Kidney (tissue), 14 donors: ENCODE results near the gene EIF1AD. TPM values are rescaled to one million over a fixed set of nuclear protein-coding genes. Genes with fewer than 3 reads are reported as not detected.
A peak's percentile ranks its signal among the peaks of the same experiment; 100 is the strongest.

ENCODE experiments used
- DNase-seq, 5 donors: peaks; one replicate each; pipeline ENCODE4 v3.0.0-alpha.2; 2013 to 2020
- FAIRE-seq: peaks from 2 replicates; lab custom pipeline; 2012; peaks lifted over from hg19 to GRCh38; lab: Jason Lieb, UNC
- H3K27ac ChIP-seq, 2 donors: one replicate each; pipeline ENCODE4 v1.7.0; 2013; ENCODE audit warnings: low read depth in 2 of 2, low read length in 2 of 2, inconsistent platforms in 1 of 2
- H3K27me3 ChIP-seq: one replicate; pipeline ENCODE4 v1.7.1; 2013; ENCODE audit warnings: low read length, inconsistent platforms; ENCODE audit not compliant: control insufficient read depth, insufficient read depth
- H3K36me3 ChIP-seq, 3 donors: one replicate each; pipeline versions ENCODE4 v1.7.0 to v1.7.1; 2013; ENCODE audit warnings: low read length in 3 of 3, control low read depth in 1 of 3, inconsistent platforms in 1 of 3; ENCODE audit not compliant: insufficient read depth in 3 of 3, control insufficient read depth in 2 of 3
- H3K4me1 ChIP-seq, 3 donors: one replicate each; pipeline versions ENCODE4 v1.7.0 to v1.7.1; 2013; ENCODE audit warnings: low read length in 3 of 3, inconsistent platforms in 1 of 3, low read depth in 1 of 3; ENCODE audit not compliant: control insufficient read depth in 2 of 3, insufficient read depth in 2 of 3
- H3K4me3 ChIP-seq, 3 donors: one replicate each; pipeline versions ENCODE4 v1.7.0 to v1.8.1; 2013; ENCODE audit warnings: low read length in 3 of 3, control low read depth in 1 of 3, inconsistent platforms in 1 of 3
- H3K9ac ChIP-seq, 3 donors: one replicate each; pipeline versions ENCODE4 v1.7.0 to v1.7.1; 2013; ENCODE audit warnings: low read length in 3 of 3, control low read depth in 1 of 3, inconsistent platforms in 1 of 3
- H3K9me3 ChIP-seq, 3 donors: one replicate each; pipeline versions ENCODE4 v1.7.0 to v1.7.1; 2013; ENCODE audit warnings: low read length in 3 of 3, control low read depth in 1 of 3, inconsistent platforms in 1 of 3; ENCODE audit not compliant: control insufficient read depth in 2 of 3, insufficient read depth in 1 of 3
- intact Hi-C: fragments of 100-400 bp; cut with DNase I; formaldehyde crosslinking; loops from one replicate; pipeline ENCODE4 v1.11.1; 2022
- polyA plus RNA-seq: library from polyadenylated mRNA; stranded (reverse); fragments of 350-450 nt; fragmentation: Illumina TruSeq; extraction: RNeasy Lipid Tissue Mini Kit (QIAGEN cat#74804); gene quantifications from one replicate; pipeline ENCODE4 v1.2.3, GENCODE V29; 2014; ENCODE audit warnings: low read depth, low replicate concordance; ENCODE audit not compliant: insufficient read depth
- total RNA-seq: library from RNA; stranded (reverse); fragmentation: NEBNext Ultra II Directional; extraction: Animal tissue kit (Norgen Biotek cat#: 25700); gene quantifications from one replicate; pipeline ENCODE4 v1.2.1, GENCODE V29; 2021
- TF ChIP-seq, protein P1 (sequence below): IDR thresholded peaks from 3 replicates; pipeline ENCODE4 v1.5.1; 2012; ENCODE audit warnings: mild to moderate bottlenecking, moderate library complexity, borderline replicate concordance; ENCODE audit not compliant: insufficient read depth; ENCODE audit errors: extremely low read depth
- donor health status: control.
- donor health status: control.
- donor health status: control.
- donor health status: control.
- donor health status: control.
- donor health status: DM: yes; HTN: yes; CAD: no.
- donor health status: Normal renal cell carcinoma (clear cell type).

Gene EIF1AD
- total and polyA plus RNA-seq, 2 donors from 2014 or later: 17.7 to 37.5 TPM

GRCh38 chr11:65979261-65979759 is 22.6 kb downstream of the EIF1AD start:
- Histone ChIP-seq H3K4me3 (no peak overlapping the region), H3K9me3 (no peaks in the 10 kb centered on the region), H3K36me3 (peaks cover 0 to 20% (median 0%) of the 10 kb centered on the region in 3 donors), H3K9ac (no peak overlapping the region), H3K27ac (no peak overlapping the region), H3K27me3 (no peaks in the 10 kb centered on the region), H3K4me1 (no peaks in the 10 kb centered on the region)
- TF ChIP-seq, protein P1, sequence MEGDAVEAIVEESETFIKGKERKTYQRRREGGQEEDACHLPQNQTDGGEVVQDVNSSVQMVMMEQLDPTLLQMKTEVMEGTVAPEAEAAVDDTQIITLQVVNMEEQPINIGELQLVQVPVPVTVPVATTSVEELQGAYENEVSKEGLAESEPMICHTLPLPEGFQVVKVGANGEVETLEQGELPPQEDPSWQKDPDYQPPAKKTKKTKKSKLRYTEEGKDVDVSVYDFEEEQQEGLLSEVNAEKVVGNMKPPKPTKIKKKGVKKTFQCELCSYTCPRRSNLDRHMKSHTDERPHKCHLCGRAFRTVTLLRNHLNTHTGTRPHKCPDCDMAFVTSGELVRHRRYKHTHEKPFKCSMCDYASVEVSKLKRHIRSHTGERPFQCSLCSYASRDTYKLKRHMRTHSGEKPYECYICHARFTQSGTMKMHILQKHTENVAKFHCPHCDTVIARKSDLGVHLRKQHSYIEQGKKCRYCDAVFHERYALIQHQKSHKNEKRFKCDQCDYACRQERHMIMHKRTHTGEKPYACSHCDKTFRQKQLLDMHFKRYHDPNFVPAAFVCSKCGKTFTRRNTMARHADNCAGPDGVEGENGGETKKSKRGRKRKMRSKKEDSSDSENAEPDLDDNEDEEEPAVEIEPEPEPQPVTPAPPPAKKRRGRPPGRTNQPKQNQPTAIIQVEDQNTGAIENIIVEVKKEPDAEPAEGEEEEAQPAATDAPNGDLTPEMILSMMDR: no peak
- DNase-seq (peak in 1 of 5 donors; percentile 58), FAIRE-seq (no peak)
- intact Hi-C loops: no loop called here

DNA sequence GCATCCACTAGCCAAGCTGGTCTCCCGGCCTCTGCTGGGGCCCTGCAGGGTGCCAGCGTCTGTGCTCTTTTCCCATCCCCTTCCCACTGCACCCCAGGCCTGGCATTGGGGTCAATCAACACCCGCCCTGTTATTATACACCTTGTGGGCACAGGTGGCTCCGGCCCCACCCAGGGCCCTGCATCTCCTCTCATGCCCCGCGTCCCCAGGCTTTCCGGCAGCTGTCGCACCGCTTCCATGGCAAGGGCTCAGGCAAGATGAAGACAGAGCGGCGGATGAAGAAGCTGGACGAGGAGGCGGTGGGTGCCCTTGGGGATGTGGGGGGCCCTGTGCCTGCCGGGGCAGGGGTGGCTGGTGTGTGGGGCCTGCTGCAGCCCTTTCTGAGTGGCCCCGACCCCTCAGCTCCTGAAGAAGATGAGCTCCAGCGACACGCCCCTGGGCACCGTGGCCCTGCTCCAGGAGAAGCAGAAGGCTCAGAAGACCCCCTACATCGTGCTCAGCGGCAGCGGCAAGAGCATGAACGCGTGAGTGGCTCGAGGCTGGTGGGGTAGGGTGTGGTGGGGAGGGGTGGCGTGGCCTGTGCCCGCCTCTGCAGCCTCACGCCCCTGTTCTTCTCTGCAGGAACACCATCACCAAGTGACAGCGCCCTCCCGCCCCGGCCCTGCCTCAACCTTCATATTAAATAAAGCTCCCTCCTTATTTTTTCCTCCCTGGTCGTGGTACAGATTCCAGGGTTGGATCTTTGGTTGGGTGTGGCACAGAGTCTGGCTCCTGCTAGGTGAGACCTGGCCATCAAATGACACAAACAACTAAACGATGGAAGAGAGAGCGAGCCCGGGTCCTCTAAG is 23.3 kb downstream of the EIF1AD start:
- DNase-seq: no peak

GRCh38 chr11:65977621-65978390 is 24.2 kb downstream of the EIF1AD start:
- H3K27me3 ChIP-seq: no peaks in the 10 kb centered on the region
- DNase-seq (no peak), FAIRE-seq (no peak)
- no peaks in the 10 kb centered on the region for H3K9me3 ChIP-seq
- TF ChIP-seq, protein P1: no peak
- no peak overlapping the region for H3K9ac ChIP-seq
- no peak overlapping the region for H3K4me3 ChIP-seq
- no peak overlapping the region for H3K27ac ChIP-seq
- no peaks in the 10 kb centered on the region for H3K4me1 ChIP-seq
- H3K36me3 ChIP-seq: peaks cover 0 to 20% (median 0%) of the 10 kb centered on the region in 3 donors
- intact Hi-C loops: no loop called here

More for the DNA sequence above, 23.3 kb downstream of the EIF1AD start:
- TF ChIP-seq, protein P1: no peak
- Histone ChIP-seq H3K9ac (no peak overlapping the region), H3K27me3 (no peaks in the 10 kb centered on the region), H3K27ac (no peak overlapping the region), H3K4me3 (no peak overlapping the region), H3K36me3 (peaks cover 0 to 20% (median 0%) of the 10 kb centered on the region in 3 donors), H3K9me3 (no peaks in the 10 kb centered on the region), H3K4me1 (no peaks in the 10 kb centered on the region)
- FAIRE-seq: no peak
- intact Hi-C loops: no loop called here
